B cell (primary cell): Measurements from ENCODE around the gene WFS1. TPM values are rescaled to one million over a fixed set of nuclear protein-coding genes. Genes with fewer than 3 reads are reported as not detected.

Experiments used
- ATAC-seq: fragments of 200-7000 bp; cut with Tn5 transposase; one replicate; pipeline ENCODE4 v1.10.0; 2021; ENCODE audit warnings: low read depth, mild to moderate bottlenecking, moderate number of reproducible peaks, moderate library complexity
- CTCF ChIA-PET: fragments of 350-600 bp; sonication (Branson Sonifier 250); formaldehyde crosslinking; loops from one replicate; lab custom pipeline; 2021; ENCODE audit warnings: antibody characterized with exemption, inconsistent platforms; lab: Charles Lee
- POLR2A ChIA-PET: fragments of 350-600 bp; sonication (Branson Sonifier 250); formaldehyde crosslinking; loops from one replicate; lab custom pipeline; 2021; ENCODE audit warnings: antibody characterized with exemption; lab: Charles Lee
- DNase-seq: peaks from one replicate; pipeline ENCODE4 v3.0.0; 2013
- H2AFZ ChIP-seq: 2 replicates; pipeline ENCODE4 v1.6.1; 2012; ENCODE audit warnings: mild to moderate bottlenecking, low read depth, low read length; ENCODE audit not compliant: insufficient read depth, poor library complexity, severe bottlenecking
- H3K27ac ChIP-seq, 2 donors: 1 replicate in 1 of 2; 2 replicates in 1 of 2; pipeline ENCODE4 v1.5.1; 2012 to 2013; ENCODE audit warnings: low read length in 2 of 2, mild to moderate bottlenecking in 2 of 2, moderate library complexity in 1 of 2
- H3K27me3 ChIP-seq, 4 experiments: fragments of 200-600 bp in 1 of 4; sonication (generic) in 1 of 4; replicated peaks in 1 of 4; 1 replicate in 2 of 4; 2 replicates in 2 of 4; pipeline versions ENCODE4 v1.6.1 to v1.7.0; 2013 to 2016; ENCODE audit warnings: low read length in 3 of 4, mild to moderate bottlenecking in 2 of 4, mixed read lengths in 1 of 4, moderate library complexity in 1 of 4; ENCODE audit not compliant: insufficient read depth in 4 of 4, control insufficient read depth in 3 of 4; ENCODE audit errors: control extremely low read depth in 1 of 4
- H3K36me3 ChIP-seq, 2 experiments: replicated peaks in 1 of 2; 1 replicate in 1 of 2; 2 replicates in 1 of 2; pipeline versions ENCODE4 v1.6.1 to v1.7.1; 2013; ENCODE audit warnings: low read length in 1 of 2; ENCODE audit not compliant: insufficient read depth in 2 of 2, control insufficient read depth in 1 of 2; ENCODE audit errors: control extremely low read depth in 1 of 2, extremely low read depth in 1 of 2
- H3K4me1 ChIP-seq, 2 donors: fragments of 200-600 bp in 1 of 2; sonication (generic) in 1 of 2; 1 replicate in 1 of 2; 2 replicates in 1 of 2; pipeline versions ENCODE4 v1.5.1 to v1.6.1; 2013 to 2017; ENCODE audit warnings: low read length in 2 of 2; ENCODE audit not compliant: control insufficient read depth in 2 of 2, insufficient read depth in 2 of 2
- H3K4me2 ChIP-seq: replicated peaks from 2 replicates; pipeline ENCODE3; 2012; ENCODE audit warnings: mild to moderate bottlenecking, low read depth, low read length; ENCODE audit not compliant: poor library complexity, severe bottlenecking
- H3K4me3 ChIP-seq, 5 experiments: fragments of 200-600 bp in 1 of 5; sonication (generic) in 1 of 5; 1 replicate in 3 of 5; 2 replicates in 2 of 5; pipeline versions ENCODE4 v1.5.1 to v1.7.0; 2011 to 2016; ENCODE audit warnings: low read length in 4 of 5, mild to moderate bottlenecking in 4 of 5, low read depth in 2 of 5, control low read depth in 1 of 5, moderate library complexity in 1 of 5; ENCODE audit not compliant: insufficient read depth in 1 of 5; ENCODE audit errors: control extremely low read depth in 1 of 5, extremely low read depth in 1 of 5
- H3K79me2 ChIP-seq: fragments of 200-600 bp; sonication (generic); one replicate; pipeline ENCODE4 v1.6.0; 2016; ENCODE audit warnings: low read length; ENCODE audit not compliant: control insufficient read depth, insufficient read depth
- H3K9ac ChIP-seq: fragments of 200-600 bp; sonication (generic); 2 replicates; pipeline ENCODE4 v1.6.1; 2017; ENCODE audit warnings: mild to moderate bottlenecking, low read length, moderate library complexity
- H3K9me3 ChIP-seq, 3 donors: one replicate each; pipeline versions ENCODE4 v1.6.1 to v1.7.1; 2013; ENCODE audit warnings: low read length in 2 of 3; ENCODE audit not compliant: control insufficient read depth in 2 of 3, insufficient read depth in 1 of 3; ENCODE audit errors: control extremely low read depth in 1 of 3
- H4K20me1 ChIP-seq: 2 replicates; pipeline ENCODE4 v1.6.0; 2012; ENCODE audit warnings: mild to moderate bottlenecking, low read length; ENCODE audit not compliant: insufficient read depth, control insufficient read depth, poor library complexity, severe bottlenecking
- H3K27ac Mint-ChIP-seq: one replicate; pipeline ENCODE4 v1.8.0; 2021; ENCODE audit warnings: mixed read lengths
- H3K27me3 Mint-ChIP-seq: one replicate; pipeline ENCODE4 v1.8.0; 2021; ENCODE audit warnings: mixed read lengths
- H3K4me1 Mint-ChIP-seq: one replicate; pipeline ENCODE4 v1.8.0; 2021; ENCODE audit warnings: mixed read lengths
- H3K4me3 Mint-ChIP-seq: one replicate; pipeline ENCODE4 v1.8.0; 2021; ENCODE audit warnings: mixed read lengths
- H3K9me3 Mint-ChIP-seq: one replicate; pipeline ENCODE4 v1.8.0; 2022; ENCODE audit warnings: mixed read lengths; ENCODE audit not compliant: insufficient read depth
- CTCF ChIP-seq: fragments of 200-600 bp; IDR thresholded peaks from one replicate; pipeline ENCODE4 v1.8.0; 2022; ENCODE audit warnings: antibody characterized with exemption, mild to moderate bottlenecking
- EZH2 ChIP-seq: IDR thresholded peaks from 2 replicates; pipeline ENCODE4 v1.6.1; 2012; ENCODE audit warnings: borderline replicate concordance, low read depth, mild to moderate bottlenecking, moderate library complexity, low read length; ENCODE audit not compliant: insufficient read depth, poor library complexity, severe bottlenecking
- WGBS: methylation state at CpG from one replicate; pipeline ENCODE4 v1.1.5; 2013; ENCODE audit warnings: missing lambda C conversion rate; ENCODE audit not compliant: insufficient coverage; 5-methylcytosine and 5-hydroxymethylcytosine counted together
- intact Hi-C: fragments of 100-400 bp; cut with micrococcal nuclease; formaldehyde crosslinking; loops from one replicate; pipeline ENCODE4 v1.10.0; 2022
- polyA plus RNA-seq: library from polyadenylated mRNA; depleted of rRNA; stranded (reverse); fragments of >200 nt; gene quantifications from 2 replicates; pipeline ENCODE4 v1.2.3, GENCODE V29; 2012
- total RNA-seq, 2 donors: library from RNA; stranded (reverse); fragments of 120-200 nt in 1 of 2; gene quantifications; 1 replicate in 1 of 2; 2 replicates in 1 of 2; pipeline versions ENCODE4 v1.2.3 to v1.2.4, GENCODE V29; 2013 to 2022

The WFS1 gene
- total and polyA plus RNA-seq, 2 donors (not counting 1 experiment from before 2014, with no cell fraction given): 5.8 to 6.7 TPM

- Histone ChIP-seq H3K4me1 (no peaks in the 10 kb centered on the region), H3K27me3 (no peaks in the 10 kb centered on the region), H3K4me3 (no peak overlapping the region), H3K9ac (no peak overlapping the region), H3K27ac (no peak overlapping the region), H3K36me3 (no peaks in the 10 kb centered on the region), H4K20me1 (no peaks in the 10 kb centered on the region), H3K4me2 (no peak overlapping the region), H3K9me3 (peaks cover 0 to 3% (median 0%) of the 10 kb centered on the region in 3 donors), H3K79me2 (no peaks in the 10 kb centered on the region), H2AFZ (no peak overlapping the region)
- Mint-ChIP-seq H3K4me1 (no peaks in the 10 kb centered on the region), H3K27ac (no peak overlapping the region), H3K9me3 (no peaks in the 10 kb centered on the region), H3K27me3 (no peaks in the 10 kb centered on the region), H3K4me3 (no peak overlapping the region)
- TF ChIP-seq CTCF (no peak), EZH2 (no peak)
- intact Hi-C loops: no loop called here
- DNase-seq (no peak), ATAC-seq (no peak)
- CTCF ChIA-PET: no interaction called here
- 93% methylated on average over 21 of the region's 30 CpGs for WGBS
- POLR2A ChIA-PET: no interaction called here
Measured at GRCh38 chr4:6232836-6233785, 36.5 kb upstream of the WFS1 start.

GRCh38 chr4:6233929-6234328 is 35.7 kb upstream of the WFS1 start:
- Mint-ChIP-seq H3K9me3 (no peaks in the 10 kb centered on the region), H3K27ac (no peak overlapping the region), H3K4me3 (no peak overlapping the region), H3K4me1 (no peaks in the 10 kb centered on the region), H3K27me3 (no peaks in the 10 kb centered on the region)
- Histone ChIP-seq H3K9ac (no peak overlapping the region), H3K9me3 (peaks cover 0 to 3% (median 0%) of the 10 kb centered on the region in 3 donors), H3K4me2 (no peak overlapping the region), H2AFZ (no peak overlapping the region), H3K27me3 (no peaks in the 10 kb centered on the region), H3K4me1 (no peaks in the 10 kb centered on the region), H3K4me3 (no peak overlapping the region), H4K20me1 (no peaks in the 10 kb centered on the region), H3K36me3 (no peaks in the 10 kb centered on the region), H3K79me2 (no peaks in the 10 kb centered on the region), H3K27ac (no peak overlapping the region)
- TF ChIP-seq CTCF (no peak), EZH2 (no peak)
- ChIA-PET CTCF (no interaction called here), POLR2A (no interaction called here)
- intact Hi-C loops: no loop called here
- ATAC-seq: no peak
- 76% methylated on average over 6 of the region's 6 CpGs for WGBS
- DNase-seq: no peak
